NCI-H2107 treated with DMSO at 0.1 percent for 48 hours (cell line): ENCODE data around the gene TDRD3.
A peak's percentile ranks its signal among the peaks of the same experiment; 100 is the strongest.

Source experiments
- DNase-seq: peaks from one replicate; lab custom pipeline; 2025; ENCODE audit not compliant: unreplicated experiment; lab: John Stamatoyannopoulos, UW

Gene TDRD3

GRCh38 chr13:60572003-60572798 lies 175.2 kb downstream of the TDRD3 start:
- no peak for DNase-seq

DNA sequence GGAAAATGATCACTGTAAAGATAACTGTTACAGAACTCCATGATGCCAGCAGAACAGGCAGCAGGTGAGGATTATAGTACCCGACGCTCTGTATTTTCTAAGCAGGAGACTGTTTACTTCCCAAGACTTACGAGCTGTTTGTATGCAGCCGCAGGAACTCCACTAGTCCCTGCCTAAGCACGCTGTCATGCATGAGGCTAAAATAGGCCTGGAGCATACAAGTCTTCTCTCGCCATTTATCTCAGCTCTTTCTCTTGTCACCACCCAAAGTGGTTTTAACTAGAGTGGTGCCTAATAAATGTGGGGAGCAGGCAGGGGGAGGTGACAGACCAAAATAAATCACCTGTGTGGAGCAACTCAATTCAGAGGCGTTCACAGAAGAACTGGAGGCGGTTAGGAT lies 175.8 kb downstream of the TDRD3 start:
- no peak for DNase-seq

DNA sequence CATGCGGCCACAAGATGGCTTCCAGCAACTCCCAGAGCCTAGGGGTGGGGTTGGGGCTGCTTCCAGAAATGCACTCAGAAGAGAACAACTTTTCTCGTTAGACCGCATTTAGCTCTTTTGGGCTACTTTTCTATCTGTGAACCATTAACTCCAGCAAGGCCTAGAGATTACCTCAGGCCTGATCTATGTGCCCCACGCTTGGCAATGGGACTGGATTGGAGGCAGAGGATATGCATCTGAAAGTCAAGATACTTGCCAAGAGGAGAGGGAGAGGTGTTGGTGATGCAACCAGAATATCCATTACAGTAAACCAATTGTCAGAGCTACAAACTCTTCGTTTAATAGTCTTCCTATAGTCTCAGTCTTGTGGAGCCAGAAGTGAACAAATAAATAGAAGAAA lies 177.7 kb downstream of the TDRD3 start:
- DNase-seq, result no peak

DNA sequence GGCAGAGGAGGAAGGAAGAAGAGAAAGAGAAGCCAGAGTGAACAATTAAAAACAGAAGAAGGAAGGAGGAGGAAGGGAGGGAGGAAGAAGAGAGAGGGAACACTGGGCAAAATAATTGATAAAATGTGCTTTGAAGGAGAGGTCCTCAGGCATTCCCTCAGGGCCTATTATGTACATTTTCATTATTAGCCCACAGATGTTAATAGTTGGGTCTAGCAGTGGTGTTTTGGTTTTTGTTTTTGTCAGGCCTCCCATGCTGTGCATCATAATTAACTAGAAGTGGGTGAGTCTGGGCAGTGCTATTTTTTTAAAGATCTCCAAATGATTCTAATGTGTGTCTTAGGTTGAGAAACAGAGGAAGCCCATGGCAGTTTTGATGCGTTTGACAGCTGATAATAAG lies 178.1 kb downstream of the TDRD3 start:
- no peak for DNase-seq

GRCh38 chr13:60577761-60578160 lies 180.7 kb downstream of the TDRD3 start:
- no peak for DNase-seq

GRCh38 chr13:60583196-60583888 lies 186.3 kb downstream of the TDRD3 start:
- DNase-seq, result no peak

DNA sequence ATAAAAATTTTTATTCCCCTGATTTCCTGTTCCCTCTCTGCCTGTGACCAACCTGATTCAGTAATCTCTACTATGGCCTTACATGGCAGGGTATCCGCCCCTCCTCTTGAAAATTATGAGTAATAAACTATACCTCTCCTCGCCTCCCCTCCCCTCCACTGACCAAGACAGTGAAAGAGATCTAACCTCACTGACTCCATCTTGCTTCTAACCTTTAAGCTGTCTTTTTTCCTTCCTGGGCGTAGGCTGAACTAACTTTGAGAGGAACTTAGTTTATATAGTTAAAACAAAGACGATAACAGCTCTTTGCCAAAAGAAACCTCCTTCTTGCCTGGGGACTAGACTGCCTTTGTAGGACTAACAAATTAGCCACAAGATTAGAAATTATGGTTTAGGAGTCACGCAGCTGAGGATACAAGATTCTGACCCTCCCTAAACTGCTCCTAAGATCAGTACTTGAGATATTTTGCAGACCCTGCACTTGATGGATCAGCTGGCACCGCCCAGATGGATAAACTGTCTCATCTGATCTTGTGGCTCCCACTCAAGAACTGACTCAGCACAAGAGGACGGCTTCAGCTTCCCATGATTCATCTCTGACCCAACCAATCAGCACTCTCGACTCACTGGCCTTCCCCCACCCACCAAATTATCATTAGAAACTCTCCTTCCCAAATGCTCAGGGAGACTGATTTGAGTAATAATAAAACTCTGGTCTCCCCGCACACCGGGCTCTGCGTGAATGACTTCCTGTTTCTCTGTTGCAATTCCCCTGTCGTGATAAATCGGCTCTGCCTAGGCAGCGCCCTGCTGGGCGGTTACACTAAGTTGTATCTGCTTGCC lies 187.1 kb downstream of the TDRD3 start:
- DNase-seq, result no peak

DNA sequence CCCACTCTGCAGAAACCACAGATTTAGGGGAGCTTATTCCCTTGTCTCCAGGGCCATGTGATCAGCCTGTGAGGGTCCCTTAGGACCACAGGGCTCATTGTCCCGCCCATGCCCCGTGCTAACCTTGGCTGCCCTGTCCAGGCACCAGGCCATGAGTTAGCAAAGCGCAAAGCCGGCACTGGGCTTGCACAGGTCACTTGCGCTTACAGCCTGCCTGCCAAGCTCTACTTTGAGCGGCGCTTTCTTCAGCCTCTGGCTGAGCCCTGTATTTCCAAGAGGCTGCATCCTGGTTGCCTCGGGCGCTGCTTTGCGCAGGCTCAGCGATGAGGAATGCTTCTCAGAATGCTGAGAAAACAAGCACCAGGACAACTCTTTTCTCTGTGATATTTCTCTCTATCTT lies 188.0 kb downstream of the TDRD3 start:
- DNase-seq, result no peak

GRCh38 chr13:60590800-60591747 lies 194.1 kb downstream of the TDRD3 start:
- DNase-seq, result peak; percentile 30

- no peak for DNase-seq
These were observed 206.0 kb downstream of the TDRD3 start for GRCh38 chr13:60603049-60603448.

DNA sequence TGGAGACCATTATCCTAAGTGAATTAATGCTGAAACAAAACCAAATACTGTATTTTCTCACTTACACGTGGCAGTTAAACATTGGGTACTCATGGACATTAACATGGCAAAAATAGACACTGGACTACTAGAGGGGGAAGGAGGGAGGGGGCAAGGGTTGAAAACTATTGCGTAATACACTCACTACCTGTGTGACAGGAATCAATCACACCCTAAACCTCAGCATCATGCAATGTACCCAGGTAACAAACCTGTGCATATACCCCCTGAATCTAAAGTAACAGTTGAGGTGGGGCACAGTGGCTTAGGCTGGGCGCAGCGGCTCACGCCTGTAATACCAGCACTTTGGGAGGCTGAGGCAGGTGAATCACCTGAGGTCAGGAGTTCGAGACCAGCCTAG lies 207.0 kb downstream of the TDRD3 start:
- no peak for DNase-seq

DNA sequence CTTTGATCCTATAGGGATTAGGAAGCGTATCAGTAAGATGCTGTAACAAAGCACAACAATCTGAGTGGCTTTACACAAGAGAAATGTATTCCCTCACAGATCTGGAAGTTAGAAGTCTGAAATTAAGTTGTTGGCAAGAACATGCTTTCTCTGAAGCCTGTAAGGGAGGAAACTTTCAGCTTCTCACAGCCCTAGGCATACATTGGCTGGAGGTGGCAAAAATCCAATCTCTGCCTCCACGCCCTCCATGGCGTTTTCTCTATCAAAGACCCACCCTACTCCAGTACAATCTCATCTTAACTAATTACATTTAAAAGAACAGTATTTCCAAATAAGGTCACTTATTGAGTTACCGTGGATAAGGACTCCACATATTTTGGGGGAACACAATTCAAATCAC lies 211.9 kb downstream of the TDRD3 start:
- DNase-seq, result no peak

DNA sequence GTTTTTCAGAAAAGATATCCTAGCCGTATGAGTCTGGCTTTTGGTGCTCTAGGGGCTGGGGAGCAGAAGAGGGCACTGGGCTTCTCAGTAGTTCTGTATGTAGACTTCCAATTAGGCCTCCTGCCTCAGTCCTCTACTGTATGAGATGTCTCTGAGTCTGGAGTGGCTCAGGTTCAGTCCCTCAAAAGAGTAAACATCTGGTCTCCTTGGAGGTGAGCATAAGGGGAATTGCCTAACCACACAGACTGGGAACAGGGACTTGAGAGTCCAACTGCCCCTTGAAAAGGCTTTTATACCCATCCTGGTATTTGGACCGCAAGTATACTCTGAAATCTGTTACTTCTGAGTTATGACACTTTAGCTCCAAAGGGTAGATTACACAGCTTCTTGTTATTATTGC lies 214.5 kb downstream of the TDRD3 start:
- DNase-seq, result no peak

- no peak for DNase-seq
These were observed 215.6 kb downstream of the TDRD3 start for GRCh38 chr13:60612593-60612992.

DNA sequence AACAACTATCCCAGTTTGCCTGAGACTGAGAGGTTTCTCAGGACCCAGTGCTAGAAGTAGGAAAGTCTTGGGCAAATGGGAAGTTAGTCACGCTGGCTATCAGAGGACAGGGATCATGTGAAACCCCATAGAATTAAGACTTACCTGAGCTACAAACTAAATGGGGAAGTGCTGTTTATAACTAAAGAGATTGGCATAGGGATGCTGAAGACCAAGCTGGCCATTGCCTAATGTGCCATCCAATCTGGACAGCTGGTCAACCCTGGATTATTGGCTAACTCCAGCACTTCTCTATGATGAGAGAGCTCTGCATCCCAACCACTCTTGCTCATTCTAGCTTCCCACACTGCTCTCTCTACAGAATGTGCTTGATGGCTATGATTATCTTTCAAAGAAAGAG lies 216.1 kb downstream of the TDRD3 start:
- no peak for DNase-seq

GRCh38 chr13:60617991-60618733 lies 221.1 kb downstream of the TDRD3 start:
- no peak for DNase-seq

- DNase-seq, result no peak
These were observed 222.4 kb downstream of the TDRD3 start for GRCh38 chr13:60619461-60619860.

DNA sequence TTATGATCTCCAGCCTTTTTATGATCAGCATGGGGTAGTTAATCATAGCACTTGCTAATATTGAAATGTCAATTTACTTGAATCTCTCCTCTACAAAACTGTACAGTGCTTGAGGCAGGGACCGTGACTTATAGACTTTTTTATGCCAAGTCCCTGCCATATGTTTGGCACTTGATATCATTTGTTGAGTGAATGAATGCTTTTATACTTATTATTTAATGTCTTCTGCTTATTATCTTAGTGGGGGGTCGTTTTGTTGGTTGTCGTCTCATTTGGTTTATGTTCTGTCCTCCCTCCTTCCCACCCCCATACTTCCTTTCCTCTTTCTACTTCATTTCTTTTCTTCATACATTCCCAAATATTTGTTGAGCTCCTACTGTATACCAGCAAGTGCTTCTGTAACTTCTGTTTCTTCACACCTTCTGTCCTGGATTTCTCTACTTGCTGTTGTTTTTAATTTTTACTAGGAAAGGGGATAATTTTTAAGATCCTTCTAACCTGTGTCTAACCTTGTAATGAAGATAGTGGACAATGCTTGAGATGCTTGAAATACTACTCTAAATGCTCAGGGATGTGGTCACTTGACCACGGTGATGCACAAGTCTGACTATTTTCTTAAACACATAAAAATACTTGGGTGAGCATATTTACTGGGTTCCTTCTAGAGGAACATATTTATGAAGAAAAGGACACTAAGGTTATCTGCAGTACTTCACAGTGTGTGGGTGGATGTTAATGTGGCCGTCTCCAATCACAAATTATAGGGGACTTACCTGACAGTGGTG lies 223.8 kb downstream of the TDRD3 start:
- no peak for DNase-seq

DNA sequence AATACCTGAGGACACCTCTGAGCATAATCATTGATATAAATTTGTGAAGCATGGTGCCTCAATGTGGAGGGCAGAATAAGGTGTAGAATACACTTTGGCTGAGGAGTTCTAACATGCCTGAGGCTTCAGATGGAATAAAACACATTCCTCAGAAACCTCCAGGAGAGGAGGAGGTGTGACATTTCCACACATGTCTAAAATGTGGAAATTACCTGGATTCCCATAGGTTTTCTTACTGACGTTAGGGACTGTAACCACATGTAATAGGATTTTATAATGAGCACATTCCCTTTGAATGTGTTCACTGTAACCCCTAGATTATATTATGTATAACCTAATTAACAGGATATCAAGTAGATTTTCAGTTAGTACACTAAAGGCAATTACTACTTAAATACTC lies 226.1 kb downstream of the TDRD3 start:
- no peak for DNase-seq
